Thymus (tissue), 11 donors: ENCODE measurements around the gene RPL18A. TPM values are rescaled to one million over a fixed set of nuclear protein-coding genes. Genes with fewer than 3 reads are reported as not detected.

Experiments
- DNase-seq, 9 donors: peaks; one replicate each; pipeline ENCODE4 v3.0.0-alpha.2; 2013; ENCODE audit warnings: low spot score in 9 of 9, low read depth in 6 of 9, missing footprints in 1 of 9
- H3K27ac ChIP-seq, 2 donors: one replicate each; pipeline ENCODE4 v1.5.1; 2013; ENCODE audit warnings: control low read depth in 1 of 2, low read depth in 1 of 2, low read length in 1 of 2, mild to moderate bottlenecking in 1 of 2, moderate library complexity in 1 of 2
- H3K27me3 ChIP-seq, 2 donors: one replicate each; pipeline ENCODE4 v1.5.1; 2013; ENCODE audit warnings: low read length in 1 of 2; ENCODE audit not compliant: control insufficient read depth in 2 of 2, insufficient read depth in 1 of 2
- H3K36me3 ChIP-seq, 2 donors: one replicate each; pipeline ENCODE4 v1.5.1; 2013; ENCODE audit warnings: low read length in 1 of 2, mild to moderate bottlenecking in 1 of 2, moderate library complexity in 1 of 2; ENCODE audit not compliant: control insufficient read depth in 2 of 2, insufficient read depth in 2 of 2
- H3K4me1 ChIP-seq, 2 donors: one replicate each; pipeline ENCODE4 v1.5.1; 2013; ENCODE audit warnings: low read length in 2 of 2; ENCODE audit not compliant: control insufficient read depth in 2 of 2, insufficient read depth in 2 of 2
- H3K4me3 ChIP-seq, 2 donors: one replicate each; pipeline ENCODE4 v1.5.1; 2013; ENCODE audit warnings: low read length in 2 of 2, control low read depth in 1 of 2, mild to moderate bottlenecking in 1 of 2
- H3K9me3 ChIP-seq, 2 donors: one replicate each; pipeline ENCODE4 v1.5.1; 2013; ENCODE audit warnings: low read length in 1 of 2, mild to moderate bottlenecking in 1 of 2; ENCODE audit not compliant: control insufficient read depth in 2 of 2, insufficient read depth in 1 of 2
- WGBS: extraction: QIAGEN DNeasy Blood & Tissue Kit; methylation state at CpG from one replicate; pipeline ENCODE4 v1.1.7; 2013; 5-methylcytosine and 5-hydroxymethylcytosine counted together
- polyA plus RNA-seq: library from polyadenylated mRNA; stranded (reverse); fragments of 200-250 nt; gene quantifications from one replicate; pipeline ENCODE4 v1.2.3, GENCODE V29; 2013
- total RNA-seq: library from RNA; stranded (reverse); fragments of 120-200 nt; gene quantifications from one replicate; pipeline ENCODE4 v1.2.4, GENCODE V29; 2013
- donor health status: healthy.

The RPL18A gene
- total and polyA plus RNA-seq, 2 donors, result 2,271 to 2,901 TPM

DNA sequence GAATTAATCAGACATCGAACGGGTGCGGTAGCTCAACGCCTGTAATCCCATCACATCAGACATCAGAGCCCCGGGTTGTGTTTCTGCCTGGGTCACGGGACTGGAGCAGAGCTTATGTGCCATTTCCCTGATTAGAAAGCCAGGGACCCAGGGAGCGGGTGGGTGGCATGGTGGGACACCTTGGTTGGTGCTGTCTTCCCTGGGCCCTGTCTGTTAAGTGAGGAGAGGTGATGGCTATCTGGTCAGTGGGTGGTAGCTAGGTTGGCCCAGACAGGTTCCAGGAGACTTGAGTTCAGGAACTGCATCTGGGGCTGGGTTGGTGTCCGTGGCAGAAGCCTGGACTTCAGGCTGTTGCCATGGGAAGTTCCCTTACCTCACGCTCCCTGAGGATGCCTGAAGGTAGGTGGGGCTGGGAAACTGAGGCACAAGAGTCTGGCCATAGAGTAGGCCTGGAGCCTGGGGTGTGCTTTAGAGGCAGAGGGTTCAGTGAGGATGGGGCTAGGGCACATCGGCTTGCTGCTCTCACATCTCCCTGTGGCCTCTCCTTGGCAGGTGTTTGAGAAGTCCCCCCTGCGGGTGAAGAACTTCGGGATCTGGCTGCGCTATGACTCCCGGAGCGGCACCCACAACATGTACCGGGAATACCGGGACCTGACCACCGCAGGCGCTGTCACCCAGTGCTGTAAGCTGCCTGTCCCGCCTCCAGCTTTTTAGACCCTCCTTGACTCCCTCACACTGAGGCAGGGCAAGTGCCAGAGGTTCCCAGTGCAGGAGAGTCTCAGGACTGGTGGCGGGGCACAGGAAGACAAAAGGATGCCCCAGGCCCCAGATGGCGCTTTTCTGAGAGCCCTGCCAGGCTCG is 2.1 kb downstream of the RPL18A start:
- H3K36me3 ChIP-seq, result peaks cover 40 to 43% of the 10 kb centered on the region in 2 donors
- H3K9me3 ChIP-seq, result no peaks in the 10 kb centered on the region
- 93% methylated on average over 23 of the region's 23 CpGs for WGBS
- peak overlapping the region in 1 of 2 donors; percentile 95 for H3K4me3 ChIP-seq
- no peak overlapping the region for H3K27ac ChIP-seq
- H3K4me1 ChIP-seq, result peaks cover 11 to 25% of the 10 kb centered on the region in 2 donors
- H3K27me3 ChIP-seq, result no peaks in the 10 kb centered on the region
- no peak for DNase-seq

GRCh38 chr19:17862711-17863519 is 3.2 kb downstream of the RPL18A start:
- peaks cover 40 to 43% of the 10 kb centered on the region in 2 donors for H3K36me3 ChIP-seq
- H3K4me3 ChIP-seq, result no peak overlapping the region
- H3K27ac ChIP-seq, result peak overlapping the region in 1 of 2 donors; percentile 15
- no peaks in the 10 kb centered on the region for H3K9me3 ChIP-seq
- H3K27me3 ChIP-seq, result peaks cover 0 to 7% of the 10 kb centered on the region in 2 donors
- peaks cover 11 to 25% of the 10 kb centered on the region in 2 donors for H3K4me1 ChIP-seq
- 97% methylated on average over 31 of the region's 31 CpGs for WGBS
- DNase-seq, result no peak

- Histone ChIP-seq H3K9me3 (no peaks in the 10 kb centered on the region), H3K36me3 (peaks cover 40 to 43% of the 10 kb centered on the region in 2 donors), H3K4me3 (no peak overlapping the region), H3K27me3 (peaks cover 0 to 14% of the 10 kb centered on the region in 2 donors), H3K4me1 (peaks cover 11 to 25% of the 10 kb centered on the region in 2 donors), H3K27ac (no peak overlapping the region)
- WGBS, result 95% methylated on average over 8 of the region's 8 CpGs
- no peak for DNase-seq
Observed at GRCh38 chr19:17863520-17864182, 3.9 kb downstream of the RPL18A start.

DNA sequence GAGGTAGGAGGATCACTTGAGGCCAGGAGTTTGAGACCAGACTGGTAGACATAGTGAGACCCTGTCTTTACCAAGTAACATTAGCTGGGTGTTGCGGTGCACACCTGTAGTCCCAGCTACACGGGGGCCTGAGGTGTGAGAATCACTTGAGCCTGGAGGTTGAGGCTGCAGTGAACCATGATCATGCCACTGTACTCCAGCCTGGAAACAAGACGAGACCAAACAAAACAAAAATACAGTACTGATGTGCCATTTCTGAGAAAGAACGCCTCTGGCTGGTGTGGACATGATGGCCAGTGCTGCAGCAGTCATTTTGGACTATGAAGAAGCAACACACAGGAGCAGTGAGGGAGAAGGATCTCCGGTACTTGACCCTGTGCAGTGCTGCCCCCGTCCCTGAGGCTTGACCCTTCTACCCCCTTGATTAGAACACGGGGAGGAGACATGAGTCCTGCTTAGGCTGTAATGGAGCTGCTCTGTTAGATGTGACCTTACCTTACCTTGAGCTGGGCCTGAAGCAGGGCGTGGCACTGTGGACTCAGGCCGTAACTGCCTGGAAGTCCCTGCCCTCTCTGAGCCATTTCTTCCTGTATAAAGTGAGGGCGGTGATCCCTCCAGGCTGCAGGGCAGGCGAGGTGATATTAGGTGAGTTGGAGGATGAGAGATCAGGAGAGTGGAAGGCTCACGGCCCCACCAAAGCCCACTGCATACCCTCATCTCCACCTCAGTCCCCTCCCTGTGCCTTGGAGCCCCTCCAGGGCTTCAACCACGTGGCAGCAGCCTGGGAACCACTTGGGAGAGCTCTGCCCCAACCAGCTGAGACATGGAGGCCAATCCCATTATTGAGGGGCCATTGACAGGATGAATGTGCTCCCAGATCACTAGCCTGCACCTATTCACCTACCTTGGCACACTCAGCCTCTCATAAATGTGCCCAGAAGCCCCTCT is 5.9 kb downstream of the RPL18A start:
- no peak for DNase-seq

DNA sequence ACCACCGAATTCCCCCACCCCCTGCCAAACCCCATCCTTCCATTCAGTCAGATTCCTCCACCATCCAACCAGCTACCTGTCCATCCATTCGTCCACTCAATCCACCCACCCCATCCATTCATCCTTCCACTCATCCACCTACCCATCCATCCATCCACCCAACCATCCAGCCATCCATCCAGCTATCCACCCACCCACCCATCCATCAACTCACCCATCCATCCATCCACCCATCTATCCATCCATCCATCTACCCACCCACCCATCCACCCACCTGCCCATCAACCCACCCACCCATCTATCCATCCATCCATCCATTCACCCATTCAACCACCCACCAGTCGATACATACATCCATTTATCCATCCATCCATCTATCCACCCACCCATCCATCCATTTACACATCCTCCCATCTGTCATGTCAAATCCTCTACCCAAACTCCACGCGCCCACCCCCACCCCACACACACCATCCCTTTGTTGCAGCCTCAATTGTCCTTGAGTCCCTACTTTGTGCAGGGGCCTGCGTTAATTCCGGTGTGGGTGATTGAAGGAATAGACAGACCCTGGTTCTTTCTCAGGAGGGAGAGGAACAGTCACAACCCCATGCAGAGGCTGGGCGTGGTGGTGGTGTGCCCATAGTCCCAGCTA is 6.7 kb downstream of the RPL18A start:
- H3K27ac ChIP-seq, result no peak overlapping the region
- 95% methylated on average over 8 of the region's 8 CpGs for WGBS
- H3K4me3 ChIP-seq, result no peak overlapping the region
- H3K4me1 ChIP-seq, result peaks cover 1 to 5% of the 10 kb centered on the region in 2 donors
- no peak for DNase-seq
- no peaks in the 10 kb centered on the region for H3K9me3 ChIP-seq
- H3K36me3 ChIP-seq, result peaks cover 35 to 36% of the 10 kb centered on the region in 2 donors
- peaks cover 11 to 42% of the 10 kb centered on the region in 2 donors for H3K27me3 ChIP-seq

More for the DNA sequence above, 5.9 kb downstream of the RPL18A start:
- Histone ChIP-seq H3K27me3 (peaks cover 3 to 34% of the 10 kb centered on the region in 2 donors), H3K4me3 (no peak overlapping the region), H3K4me1 (peaks cover 7 to 13% of the 10 kb centered on the region in 2 donors), H3K36me3 (peaks cover 40 to 43% of the 10 kb centered on the region in 2 donors), H3K27ac (no peak overlapping the region), H3K9me3 (no peaks in the 10 kb centered on the region)
- 93% methylated on average over 13 of the region's 13 CpGs for WGBS

DNA sequence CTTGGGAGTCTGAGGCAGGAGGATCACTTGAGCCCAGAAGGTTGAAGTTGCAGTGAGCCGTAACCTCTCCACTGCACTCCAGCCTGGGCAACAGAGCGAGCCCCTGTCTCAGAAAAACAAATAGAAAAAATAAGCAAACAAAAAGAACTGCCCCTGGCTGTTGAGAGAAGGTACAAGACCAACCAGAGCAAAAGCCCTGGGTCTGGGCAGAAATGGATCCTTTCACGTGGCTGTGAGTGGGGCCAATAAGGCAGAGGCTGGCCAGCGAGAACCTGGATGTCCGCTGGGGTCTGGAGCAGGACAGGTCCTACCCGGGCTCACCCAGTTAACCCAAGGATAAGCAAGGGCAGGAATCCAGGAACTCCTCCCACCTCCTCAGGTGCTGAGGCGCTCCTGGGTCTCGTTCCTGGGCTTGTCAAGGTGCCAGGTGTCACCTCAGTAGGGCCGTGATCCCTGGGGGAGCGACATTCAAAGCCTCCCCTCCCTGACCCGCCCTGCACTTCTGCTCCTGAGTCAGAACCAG is 7.3 kb downstream of the RPL18A start:
- Histone ChIP-seq H3K9me3 (peaks cover 0 to 3% of the 10 kb centered on the region in 2 donors), H3K27ac (no peak overlapping the region), H3K36me3 (peaks cover 30% of the 10 kb centered on the region in 2 donors), H3K4me1 (no peaks in the 10 kb centered on the region), H3K4me3 (no peak overlapping the region), H3K27me3 (peaks cover 15 to 48% of the 10 kb centered on the region in 2 donors)
- DNase-seq, result no peak
- 94% methylated on average over 11 of the region's 11 CpGs for WGBS

DNA sequence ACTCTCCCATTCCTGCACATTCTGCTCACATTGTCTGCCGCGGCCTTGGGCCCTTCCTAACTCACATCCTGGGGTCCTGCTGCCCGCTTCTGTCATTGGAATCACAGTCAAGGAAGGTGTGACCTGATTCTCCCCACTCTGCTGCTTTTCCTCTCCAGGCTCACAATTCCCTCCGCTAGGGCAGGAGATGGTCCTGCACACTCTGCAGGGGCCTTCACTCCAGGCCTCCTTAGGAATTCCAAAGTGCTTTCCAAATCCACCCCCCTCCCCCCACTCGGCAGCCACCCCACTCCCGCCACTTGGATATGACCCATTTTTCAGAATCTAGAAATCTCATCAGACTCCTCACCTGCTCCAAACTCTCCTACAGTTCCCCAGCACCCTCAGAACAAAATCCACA is 9.0 kb downstream of the RPL18A start:
- WGBS, result 95% methylated on average over 6 of the region's 6 CpGs
- H3K27me3 ChIP-seq, result peaks cover 27 to 65% of the 10 kb centered on the region in 2 donors
- no peak overlapping the region for H3K27ac ChIP-seq
- no peak for DNase-seq
- H3K4me3 ChIP-seq, result no peak overlapping the region
- H3K4me1 ChIP-seq, result peaks cover 2 to 13% of the 10 kb centered on the region in 2 donors
- H3K9me3 ChIP-seq, result peaks cover 0 to 4% of the 10 kb centered on the region in 2 donors
- H3K36me3 ChIP-seq, result peaks cover 13 to 14% of the 10 kb centered on the region in 2 donors
